ENCODE data around the gene FLT1. TPM values are rescaled to one million over a fixed set of nuclear protein-coding genes. Genes with fewer than 3 reads are reported as not detected.

Gene FLT1
- total RNA-seq, 4 donors from 2014 or later: 11.1 to 37.9 (median 21.7) TPM

DNA sequence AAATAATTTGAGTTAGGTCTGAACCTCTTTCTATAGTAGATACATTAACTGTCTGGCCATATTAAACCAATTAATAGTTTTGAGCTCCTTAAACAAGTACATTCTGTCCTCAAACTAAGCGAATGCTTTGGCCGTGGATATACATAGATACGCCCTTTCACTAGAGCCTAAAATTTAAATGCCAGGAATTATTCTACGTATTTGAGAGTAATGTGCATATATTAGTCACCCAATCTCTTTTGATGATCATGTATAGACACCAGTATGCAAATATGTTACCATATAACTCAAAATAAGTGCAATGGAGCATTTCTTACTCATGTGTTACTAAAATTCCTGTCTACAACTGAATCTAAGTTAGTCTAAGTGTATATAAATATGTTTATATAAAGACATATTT lies 70.4 kb downstream of the FLT1 start:
- Histone ChIP-seq H3K36me3 (no peaks in the 10 kb centered on the region), H3K4me1 (no peaks in the 10 kb centered on the region), H3K27me3 (no peaks in the 10 kb centered on the region), H3K9me3 (no peaks in the 10 kb centered on the region), H3K4me3 (no peak overlapping the region), H3K27ac (no peak overlapping the region)
- no peak for ATAC-seq
- TF ChIP-seq POLR2A (IDR thresholded peaks at IDR 0.05) (no peak), EP300 (IDR thresholded peaks at IDR 0.05) (no peak), POLR2AphosphoS5 (IDR thresholded peaks at IDR 0.05) (no peak)
- TF ChIP-seq, protein P1, sequence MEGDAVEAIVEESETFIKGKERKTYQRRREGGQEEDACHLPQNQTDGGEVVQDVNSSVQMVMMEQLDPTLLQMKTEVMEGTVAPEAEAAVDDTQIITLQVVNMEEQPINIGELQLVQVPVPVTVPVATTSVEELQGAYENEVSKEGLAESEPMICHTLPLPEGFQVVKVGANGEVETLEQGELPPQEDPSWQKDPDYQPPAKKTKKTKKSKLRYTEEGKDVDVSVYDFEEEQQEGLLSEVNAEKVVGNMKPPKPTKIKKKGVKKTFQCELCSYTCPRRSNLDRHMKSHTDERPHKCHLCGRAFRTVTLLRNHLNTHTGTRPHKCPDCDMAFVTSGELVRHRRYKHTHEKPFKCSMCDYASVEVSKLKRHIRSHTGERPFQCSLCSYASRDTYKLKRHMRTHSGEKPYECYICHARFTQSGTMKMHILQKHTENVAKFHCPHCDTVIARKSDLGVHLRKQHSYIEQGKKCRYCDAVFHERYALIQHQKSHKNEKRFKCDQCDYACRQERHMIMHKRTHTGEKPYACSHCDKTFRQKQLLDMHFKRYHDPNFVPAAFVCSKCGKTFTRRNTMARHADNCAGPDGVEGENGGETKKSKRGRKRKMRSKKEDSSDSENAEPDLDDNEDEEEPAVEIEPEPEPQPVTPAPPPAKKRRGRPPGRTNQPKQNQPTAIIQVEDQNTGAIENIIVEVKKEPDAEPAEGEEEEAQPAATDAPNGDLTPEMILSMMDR (IDR thresholded peaks at IDR 0.05): no peak
- WGBS, 2 donors (ENCODE audit: low coverage in 1 of 2): 79 to 88% methylated on average over 4 of the region's 4 CpGs

DNA sequence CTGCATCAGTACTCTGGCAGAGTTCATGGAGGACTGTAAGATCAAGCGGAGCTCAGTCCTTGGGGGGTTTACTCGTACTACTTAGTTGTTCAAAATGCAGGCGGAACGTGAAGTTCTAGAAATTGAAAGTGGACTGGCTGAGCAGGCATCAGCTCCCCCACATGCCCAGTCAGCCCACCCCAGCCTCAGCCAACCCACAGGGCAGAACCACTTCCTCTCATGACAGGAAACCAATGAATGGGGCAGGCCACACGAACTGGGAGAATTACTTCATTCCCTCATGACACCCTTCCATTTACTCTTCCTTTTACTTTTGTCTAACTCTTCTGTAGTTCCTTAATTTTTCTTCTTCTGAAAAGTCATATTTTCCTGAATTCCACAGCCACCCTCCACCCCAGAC lies 71.9 kb downstream of the FLT1 start:
- WGBS, 2 donors (ENCODE audit: low coverage in 1 of 2): 63% methylated on average over 5 of the region's 5 CpGs; no CpG with 5 or more reads in 1 of the 2 donors
- H3K4me1 ChIP-seq: no peaks in the 10 kb centered on the region
- H3K9me3 ChIP-seq: no peaks in the 10 kb centered on the region
- H3K27ac ChIP-seq: no peak overlapping the region
- H3K27me3 ChIP-seq: no peaks in the 10 kb centered on the region
- ATAC-seq: peak; percentile 53
- no peak overlapping the region for H3K4me3 ChIP-seq
- TF ChIP-seq EP300 (IDR thresholded peaks at IDR 0.05) (no peak), POLR2A (IDR thresholded peaks at IDR 0.05) (no peak), POLR2AphosphoS5 (IDR thresholded peaks at IDR 0.05) (no peak)
- H3K36me3 ChIP-seq: no peaks in the 10 kb centered on the region

DNA sequence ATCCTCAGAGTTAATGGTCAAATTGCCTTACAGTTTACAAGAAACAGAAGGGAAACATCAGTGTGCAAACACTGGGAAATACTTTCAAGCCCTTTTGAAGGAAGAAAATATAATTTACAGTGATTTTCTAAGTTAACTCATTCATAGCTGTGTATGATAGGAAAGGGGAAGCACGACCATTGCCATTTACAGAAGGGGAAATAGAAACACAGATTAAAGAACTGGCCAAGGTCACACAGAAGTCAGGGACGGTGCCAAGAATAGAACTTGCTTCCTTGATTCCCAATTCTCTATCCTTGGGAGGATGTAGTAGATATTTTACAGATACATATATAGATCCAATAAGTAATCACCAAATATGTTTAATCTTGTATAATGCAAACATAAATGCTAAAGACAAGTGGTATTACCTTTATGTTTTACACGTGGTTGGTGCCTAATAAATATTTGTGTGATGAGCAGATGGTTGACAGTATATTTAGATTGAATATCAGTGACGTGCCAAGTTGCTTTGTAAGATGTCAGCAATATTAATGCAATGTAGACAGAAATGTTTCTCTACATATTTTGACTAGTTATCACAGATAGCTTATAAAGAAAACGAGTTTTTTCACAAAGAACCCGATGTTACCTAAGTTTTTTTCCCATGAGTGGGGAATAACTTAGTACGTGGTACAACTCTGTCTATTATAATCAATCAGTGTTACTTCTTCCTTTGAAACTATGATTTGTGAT lies 73.1 kb downstream of the FLT1 start:
- ATAC-seq: no peak
- Histone ChIP-seq H3K4me1 (no peaks in the 10 kb centered on the region), H3K27ac (no peak overlapping the region), H3K4me3 (no peak overlapping the region), H3K36me3 (no peaks in the 10 kb centered on the region), H3K9me3 (no peaks in the 10 kb centered on the region), H3K27me3 (no peaks in the 10 kb centered on the region)
- WGBS, 2 donors (ENCODE audit: low coverage in 1 of 2): 27 to 33% methylated on average over 7 of the region's 7 CpGs
- TF ChIP-seq, protein P1 (IDR thresholded peaks at IDR 0.05): no peak
- TF ChIP-seq POLR2AphosphoS5 (IDR thresholded peaks at IDR 0.05) (no peak), POLR2A (IDR thresholded peaks at IDR 0.05) (no peak), EP300 (IDR thresholded peaks at IDR 0.05) (no peak)

DNA sequence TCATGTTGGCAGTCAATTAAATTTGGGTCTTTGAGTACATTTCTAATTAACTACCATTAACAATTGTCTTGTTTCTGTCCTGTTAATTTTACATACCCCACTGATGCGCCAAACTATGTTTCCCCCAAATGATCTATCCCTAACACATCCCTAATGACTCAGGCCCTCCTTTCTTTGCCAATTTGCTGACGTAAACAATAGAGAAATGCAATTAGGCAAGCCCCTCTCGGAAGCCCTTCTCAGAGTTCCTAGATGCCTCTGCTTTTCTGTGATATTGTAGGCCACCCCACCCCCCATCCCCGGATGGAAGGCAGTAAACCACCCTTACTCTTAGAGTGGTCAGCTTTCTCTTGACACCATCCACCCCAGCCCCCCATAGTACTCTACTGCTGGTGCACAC lies 74.2 kb downstream of the FLT1 start:
- ATAC-seq: no peak

DNA sequence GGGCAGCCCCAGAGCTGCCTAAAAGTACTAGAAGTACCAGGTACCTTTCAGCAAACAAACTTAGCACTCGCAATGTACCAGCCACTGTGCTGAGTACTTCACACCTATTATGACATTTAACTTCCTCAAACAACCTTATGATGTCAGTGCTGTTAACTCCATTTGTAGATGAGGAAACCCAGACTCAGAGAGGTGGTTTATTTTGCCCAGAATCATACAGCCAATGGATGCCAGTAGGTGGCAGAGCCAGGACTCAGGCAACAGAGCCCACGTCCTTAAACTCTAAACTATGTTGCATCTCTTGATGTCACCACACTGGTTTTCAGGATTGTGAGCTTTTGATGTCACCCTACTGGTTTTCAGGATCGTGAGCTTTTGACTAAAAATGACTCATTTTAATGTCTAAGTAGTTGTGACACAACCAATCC lies 78.9 kb downstream of the FLT1 start:
- no peak overlapping the region for H3K4me3 ChIP-seq
- H3K4me1 ChIP-seq: peaks cover 0 to 5% (median 0%) of the 10 kb centered on the region in 3 donors
- 61 to 100% methylated on average over 1 to 2 of the region's 3 CpGs for WGBS, 2 donors (ENCODE audit: low coverage in 1 of 2)
- TF ChIP-seq, protein P1 (IDR thresholded peaks at IDR 0.05): no peak
- TF ChIP-seq POLR2A (IDR thresholded peaks at IDR 0.05) (no peak), POLR2AphosphoS5 (IDR thresholded peaks at IDR 0.05) (no peak), EP300 (IDR thresholded peaks at IDR 0.05) (no peak)
- H3K27me3 ChIP-seq: no peaks in the 10 kb centered on the region
- no peak overlapping the region for H3K27ac ChIP-seq
- ATAC-seq: no peak
- no peaks in the 10 kb centered on the region for H3K36me3 ChIP-seq
- H3K9me3 ChIP-seq: no peaks in the 10 kb centered on the region

More for the DNA sequence above, 74.2 kb downstream of the FLT1 start:
- Histone ChIP-seq H3K27me3 (no peaks in the 10 kb centered on the region), H3K36me3 (no peaks in the 10 kb centered on the region), H3K9me3 (no peaks in the 10 kb centered on the region), H3K27ac (no peak overlapping the region), H3K4me3 (no peak overlapping the region), H3K4me1 (no peaks in the 10 kb centered on the region)
- 66 to 88% methylated on average over 3 to 4 of the region's 4 CpGs for WGBS, 2 donors (ENCODE audit: low coverage in 1 of 2)
- no peak for TF ChIP-seq EP300 (IDR thresholded peaks at IDR 0.05)
- no peak for TF ChIP-seq POLR2A (IDR thresholded peaks at IDR 0.05)

DNA sequence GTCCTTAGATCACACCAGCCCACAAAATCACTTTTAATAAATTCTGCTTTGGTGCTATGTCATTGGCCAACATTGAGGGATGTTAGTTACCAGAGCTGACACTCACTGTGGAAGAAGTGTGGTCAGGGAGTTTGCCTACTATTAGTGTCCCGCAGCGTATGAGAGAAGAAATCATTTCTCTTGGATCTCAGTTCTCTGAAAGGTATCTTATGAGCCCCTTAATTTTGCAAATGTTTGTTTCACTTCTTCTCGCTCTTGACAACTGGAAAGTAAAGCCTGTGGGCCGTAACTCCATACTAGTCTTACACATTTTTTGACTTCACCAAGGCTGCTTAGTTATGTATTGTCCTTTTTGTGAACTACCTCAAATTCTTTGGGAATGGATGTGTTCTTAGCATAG lies 80.9 kb downstream of the FLT1 start:
- no peaks in the 10 kb centered on the region for H3K36me3 ChIP-seq
- peaks cover 0 to 5% (median 0%) of the 10 kb centered on the region in 3 donors for H3K4me1 ChIP-seq
- H3K4me3 ChIP-seq: no peak overlapping the region
- no peak for ATAC-seq
- WGBS, 2 donors (ENCODE audit: low coverage in 1 of 2): 85 to 96% methylated on average over 4 of the region's 4 CpGs
- H3K27ac ChIP-seq: no peak overlapping the region
- no peaks in the 10 kb centered on the region for H3K9me3 ChIP-seq
- TF ChIP-seq, protein P1 (IDR thresholded peaks at IDR 0.05): no peak
- no peak for TF ChIP-seq POLR2A (IDR thresholded peaks at IDR 0.05)
- no peak for TF ChIP-seq EP300 (IDR thresholded peaks at IDR 0.05)
- TF ChIP-seq POLR2AphosphoS5 (IDR thresholded peaks at IDR 0.05): no peak
- H3K27me3 ChIP-seq: no peaks in the 10 kb centered on the region
